HepG2 (cell line): ENCODE results near the gene LCN2. TPM values are rescaled to one million over a fixed set of nuclear protein-coding genes. Genes with fewer than 3 reads are reported as not detected.

Experiments
- CCAR2 ChIP-seq: fragments of 200-400 bp; formaldehyde crosslinking; optimal IDR thresholded peaks from 2 replicates; pipeline ENCODE3; 2018; ENCODE audit warnings: low read depth, mild to moderate bottlenecking, low read length, moderate library complexity
- DMAP1 ChIP-seq: IDR thresholded peaks from 2 replicates; pipeline ENCODE4 v1.6.1; 2016
- FOXA3 ChIP-seq: IDR thresholded peaks from 2 replicates; pipeline ENCODE4 v1.6.1; 2016; ENCODE audit warnings: missing genetic modification reagents, missing compliant biosample characterization
- FOXM1 ChIP-seq: sonication (generic); formaldehyde crosslinking; IDR thresholded peaks from 2 replicates; pipeline ENCODE4 v1.5.0; 2020; ENCODE audit warnings: missing genetic modification reagents
- GFI1 ChIP-seq: sonication (generic); formaldehyde crosslinking; IDR thresholded peaks from 2 replicates; pipeline ENCODE4 v1.5.0; 2020; ENCODE audit warnings: missing genetic modification reagents, mild to moderate bottlenecking, borderline replicate concordance
- KLF16 ChIP-seq, 2 experiments: sonication (generic) in 1 of 2; formaldehyde crosslinking in 1 of 2; IDR thresholded peaks; 2 replicates each; pipeline versions ENCODE4 v1.6.1 to v1.8.0; 2016 to 2023; ENCODE audit warnings: missing genetic modification reagents in 2 of 2, missing compliant biosample characterization in 1 of 2
- NCOA2 ChIP-seq: sonication (generic); formaldehyde crosslinking; IDR thresholded peaks from 2 replicates; pipeline ENCODE4 v1.8.0; 2022; ENCODE audit warnings: inconsistent platforms
- SRY ChIP-seq: sonication (generic); formaldehyde crosslinking; IDR thresholded peaks from 2 replicates; pipeline ENCODE4 v1.8.0; 2022; ENCODE audit warnings: mild to moderate bottlenecking, missing genetic modification reagents
- TMF1 ChIP-seq: sonication (generic); formaldehyde crosslinking; IDR thresholded peaks from 2 replicates; pipeline ENCODE4 v1.8.1; 2022; ENCODE audit warnings: low read depth, missing genetic modification reagents
- YEATS4 ChIP-seq: sonication (generic); formaldehyde crosslinking; IDR thresholded peaks from 2 replicates; pipeline ENCODE4 v1.4.0; 2020; ENCODE audit warnings: missing genetic modification reagents, borderline replicate concordance
- ZBTB8A ChIP-seq: sonication (generic); formaldehyde crosslinking; IDR thresholded peaks from 2 replicates; pipeline ENCODE4 v1.4.0; 2020; ENCODE audit warnings: mild to moderate bottlenecking, low read depth, missing genetic modification reagents, borderline replicate concordance
- ZNF24 ChIP-seq: fragments of 450-650 bp; IDR thresholded peaks from 2 replicates; pipeline ENCODE4 v1.6.1; 2017; ENCODE audit warnings: antibody characterized with exemption, mild to moderate bottlenecking
- ZNF251 ChIP-seq: sonication (generic); formaldehyde crosslinking; IDR thresholded peaks from 2 replicates; pipeline ENCODE4 v1.9.0; 2021; ENCODE audit warnings: mild to moderate bottlenecking, missing genetic modification reagents
- ZNF329 ChIP-seq: sonication (generic); formaldehyde crosslinking; IDR thresholded peaks from 2 replicates; pipeline ENCODE4 v1.9.0; 2021; ENCODE audit warnings: low read depth, mild to moderate bottlenecking, missing genetic modification reagents
- ZNF382 ChIP-seq: sonication (generic); formaldehyde crosslinking; IDR thresholded peaks from 2 replicates; pipeline ENCODE4 v1.5.0; 2020; ENCODE audit warnings: missing genetic modification reagents, mild to moderate bottlenecking, borderline replicate concordance
- polyA plus RNA-seq, 8 experiments: library from polyadenylated mRNA; depleted of rRNA in 3 of 8; stranded (reverse) in 7 of 8; unstranded in 1 of 8; fragments of >200 nt; fragmentation: Illumina TruSeq in 4 of 8; extraction: Trizol in 4 of 8; gene quantifications; 2 replicates each; pipeline versions ENCODE4 v1.2.1 to v1.2.3, GENCODE V29; 2011 to 2016; ENCODE audit warnings: low read depth in 4 of 8, missing spikeins in 1 of 8, mixed read lengths in 1 of 8; ENCODE audit not compliant: insufficient read depth in 1 of 8
- total RNA-seq, 5 experiments: library from RNA; depleted of rRNA; stranded (reverse); fragments of >200 nt; fragmentation: Illumina TruSeq; extraction: Trizol; gene quantifications; 2 replicates each; pipeline ENCODE4 v1.2.3, GENCODE V29; 2016; ENCODE audit warnings: low read depth in 1 of 5
- TF ChIP-seq, protein P1 (sequence below): sonication (generic); formaldehyde crosslinking; IDR thresholded peaks from 2 replicates; pipeline ENCODE4 v1.5.0; 2020; ENCODE audit warnings: mild to moderate bottlenecking, missing genetic modification reagents, borderline replicate concordance
- TF ChIP-seq, protein P2 (sequence below): sonication (generic); formaldehyde crosslinking; IDR thresholded peaks from 2 replicates; pipeline ENCODE4 v1.5.0; 2020; ENCODE audit warnings: missing genetic modification reagents
- TF ChIP-seq, protein P3 (sequence below): sonication (generic); formaldehyde crosslinking; IDR thresholded peaks from 2 replicates; pipeline ENCODE4 v1.5.1; 2020; ENCODE audit warnings: mild to moderate bottlenecking, moderate library complexity, missing genetic modification reagents

Gene LCN2
- total and polyA plus RNA-seq, 2 of the 13 experiments (the other 11 are each of a cell fraction or from before 2014, with no cell fraction given): 0.38 to 1.4 TPM

DNA sequence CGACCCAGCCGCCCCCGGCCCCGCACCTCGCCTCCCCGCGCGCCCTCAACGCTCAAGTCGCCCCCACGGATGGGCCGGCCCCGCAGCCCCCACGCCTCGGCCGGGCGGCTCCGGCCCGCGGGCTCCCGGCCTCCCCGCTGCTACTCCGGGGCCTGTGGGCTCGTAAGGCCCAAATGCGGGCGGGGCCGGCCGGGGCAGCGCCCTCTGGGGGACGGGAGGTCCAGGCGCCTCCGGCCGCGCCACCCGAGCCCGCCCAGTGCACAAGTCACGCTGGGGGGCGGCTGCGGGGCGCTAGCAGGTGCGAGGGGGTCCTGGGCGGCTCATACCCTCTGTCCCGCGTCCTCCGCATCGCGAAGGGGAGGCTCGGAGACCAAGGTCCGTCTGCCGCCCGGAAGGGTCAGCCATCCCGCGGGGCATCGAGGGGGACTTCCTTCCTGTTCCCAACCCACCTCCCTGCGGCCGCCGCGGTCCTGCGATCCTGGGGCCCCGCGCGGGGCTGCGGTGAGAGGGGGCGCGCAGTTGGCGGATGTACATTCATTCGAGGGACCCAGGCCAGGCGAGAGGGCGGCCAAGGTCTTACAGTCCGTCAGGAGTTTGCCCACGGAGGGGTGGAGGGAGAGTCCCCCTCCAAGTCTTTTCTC lies 42.3 kb downstream of the LCN2 start, which contains the start of gene CIZ1 (continued):
- TF ChIP-seq, protein P1, sequence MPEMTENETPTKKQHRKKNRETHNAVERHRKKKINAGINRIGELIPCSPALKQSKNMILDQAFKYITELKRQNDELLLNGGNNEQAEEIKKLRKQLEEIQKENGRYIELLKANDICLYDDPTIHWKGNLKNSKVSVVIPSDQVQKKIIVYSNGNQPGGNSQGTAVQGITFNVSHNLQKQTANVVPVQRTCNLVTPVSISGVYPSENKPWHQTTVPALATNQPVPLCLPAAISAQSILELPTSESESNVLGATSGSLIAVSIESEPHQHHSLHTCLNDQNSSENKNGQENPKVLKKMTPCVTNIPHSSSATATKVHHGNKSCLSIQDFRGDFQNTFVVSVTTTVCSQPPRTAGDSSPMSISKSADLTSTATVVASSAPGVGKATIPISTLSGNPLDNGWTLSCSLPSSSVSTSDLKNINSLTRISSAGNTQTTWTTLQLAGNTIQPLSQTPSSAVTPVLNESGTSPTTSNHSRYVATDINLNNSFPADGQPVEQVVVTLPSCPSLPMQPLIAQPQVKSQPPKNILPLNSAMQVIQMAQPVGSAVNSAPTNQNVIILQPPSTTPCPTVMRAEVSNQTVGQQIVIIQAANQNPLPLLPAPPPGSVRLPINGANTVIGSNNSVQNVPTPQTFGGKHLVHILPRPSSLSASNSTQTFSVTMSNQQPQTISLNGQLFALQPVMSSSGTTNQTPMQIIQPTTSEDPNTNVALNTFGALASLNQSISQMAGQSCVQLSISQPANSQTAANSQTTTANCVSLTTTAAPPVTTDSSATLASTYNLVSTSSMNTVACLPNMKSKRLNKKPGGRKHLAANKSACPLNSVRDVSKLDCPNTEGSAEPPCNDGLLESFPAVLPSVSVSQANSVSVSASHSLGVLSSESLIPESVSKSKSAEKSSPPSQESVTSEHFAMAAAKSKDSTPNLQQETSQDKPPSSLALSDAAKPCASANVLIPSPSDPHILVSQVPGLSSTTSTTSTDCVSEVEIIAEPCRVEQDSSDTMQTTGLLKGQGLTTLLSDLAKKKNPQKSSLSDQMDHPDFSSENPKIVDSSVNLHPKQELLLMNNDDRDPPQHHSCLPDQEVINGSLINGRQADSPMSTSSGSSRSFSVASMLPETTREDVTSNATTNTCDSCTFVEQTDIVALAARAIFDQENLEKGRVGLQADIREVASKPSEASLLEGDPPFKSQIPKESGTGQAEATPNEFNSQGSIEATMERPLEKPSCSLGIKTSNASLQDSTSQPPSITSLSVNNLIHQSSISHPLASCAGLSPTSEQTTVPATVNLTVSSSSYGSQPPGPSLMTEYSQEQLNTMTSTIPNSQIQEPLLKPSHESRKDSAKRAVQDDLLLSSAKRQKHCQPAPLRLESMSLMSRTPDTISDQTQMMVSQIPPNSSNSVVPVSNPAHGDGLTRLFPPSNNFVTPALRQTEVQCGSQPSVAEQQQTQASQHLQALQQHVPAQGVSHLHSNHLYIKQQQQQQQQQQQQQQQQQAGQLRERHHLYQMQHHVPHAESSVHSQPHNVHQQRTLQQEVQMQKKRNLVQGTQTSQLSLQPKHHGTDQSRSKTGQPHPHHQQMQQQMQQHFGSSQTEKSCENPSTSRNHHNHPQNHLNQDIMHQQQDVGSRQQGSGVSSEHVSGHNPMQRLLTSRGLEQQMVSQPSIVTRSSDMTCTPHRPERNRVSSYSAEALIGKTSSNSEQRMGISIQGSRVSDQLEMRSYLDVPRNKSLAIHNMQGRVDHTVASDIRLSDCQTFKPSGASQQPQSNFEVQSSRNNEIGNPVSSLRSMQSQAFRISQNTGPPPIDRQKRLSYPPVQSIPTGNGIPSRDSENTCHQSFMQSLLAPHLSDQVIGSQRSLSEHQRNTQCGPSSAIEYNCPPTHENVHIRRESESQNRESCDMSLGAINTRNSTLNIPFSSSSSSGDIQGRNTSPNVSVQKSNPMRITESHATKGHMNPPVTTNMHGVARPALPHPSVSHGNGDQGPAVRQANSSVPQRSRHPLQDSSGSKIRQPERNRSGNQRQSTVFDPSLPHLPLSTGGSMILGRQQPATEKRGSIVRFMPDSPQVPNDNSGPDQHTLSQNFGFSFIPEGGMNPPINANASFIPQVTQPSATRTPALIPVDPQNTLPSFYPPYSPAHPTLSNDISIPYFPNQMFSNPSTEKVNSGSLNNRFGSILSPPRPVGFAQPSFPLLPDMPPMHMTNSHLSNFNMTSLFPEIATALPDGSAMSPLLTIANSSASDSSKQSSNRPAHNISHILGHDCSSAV: no peak
- TF ChIP-seq DMAP1 (CRISPR knock-in tag): peak; percentile 67; the same call in 1 of the 2 replicates
- TF ChIP-seq ZNF382 (CRISPR knock-in tag): no peak
- peak; percentile 74; the same call in 1 of the 2 replicates for TF ChIP-seq ZNF329
- peak; percentile 80; the same call in 1 of the 2 replicates for TF ChIP-seq YEATS4 (CRISPR knock-in tag)
- peak; percentile 21; the same call in 1 of the 2 replicates for TF ChIP-seq NCOA2 (CRISPR knock-in tag)
- no peak for TF ChIP-seq FOXA3 (CRISPR knock-in tag)
- no peak for TF ChIP-seq CCAR2
- peak; percentile 14 to 60; a peak in 1 of 4 replicates for TF ChIP-seq KLF16 (CRISPR knock-in tag; IDR thresholded peaks at IDR 0.05)
- TF ChIP-seq ZBTB8A (CRISPR knock-in tag): no peak; the same call in 1 of the 2 replicates
- TF ChIP-seq SRY (CRISPR knock-in tag): peak; percentile 95; the same call in 1 of the 2 replicates
- peak; percentile 94 for TF ChIP-seq TMF1 (CRISPR knock-in tag)
- TF ChIP-seq, protein P2, sequence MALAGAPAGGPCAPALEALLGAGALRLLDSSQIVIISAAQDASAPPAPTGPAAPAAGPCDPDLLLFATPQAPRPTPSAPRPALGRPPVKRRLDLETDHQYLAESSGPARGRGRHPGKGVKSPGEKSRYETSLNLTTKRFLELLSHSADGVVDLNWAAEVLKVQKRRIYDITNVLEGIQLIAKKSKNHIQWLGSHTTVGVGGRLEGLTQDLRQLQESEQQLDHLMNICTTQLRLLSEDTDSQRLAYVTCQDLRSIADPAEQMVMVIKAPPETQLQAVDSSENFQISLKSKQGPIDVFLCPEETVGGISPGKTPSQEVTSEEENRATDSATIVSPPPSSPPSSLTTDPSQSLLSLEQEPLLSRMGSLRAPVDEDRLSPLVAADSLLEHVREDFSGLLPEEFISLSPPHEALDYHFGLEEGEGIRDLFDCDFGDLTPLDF (CRISPR knock-in tag): peak; percentile 66
- TF ChIP-seq ZNF24: no peak
- TF ChIP-seq FOXM1 (CRISPR knock-in tag): no peak
- no peak for TF ChIP-seq ZNF251 (CRISPR knock-in tag)
- TF ChIP-seq GFI1: peak; percentile 54; the same call in 1 of the 2 replicates
- TF ChIP-seq, protein P3, sequence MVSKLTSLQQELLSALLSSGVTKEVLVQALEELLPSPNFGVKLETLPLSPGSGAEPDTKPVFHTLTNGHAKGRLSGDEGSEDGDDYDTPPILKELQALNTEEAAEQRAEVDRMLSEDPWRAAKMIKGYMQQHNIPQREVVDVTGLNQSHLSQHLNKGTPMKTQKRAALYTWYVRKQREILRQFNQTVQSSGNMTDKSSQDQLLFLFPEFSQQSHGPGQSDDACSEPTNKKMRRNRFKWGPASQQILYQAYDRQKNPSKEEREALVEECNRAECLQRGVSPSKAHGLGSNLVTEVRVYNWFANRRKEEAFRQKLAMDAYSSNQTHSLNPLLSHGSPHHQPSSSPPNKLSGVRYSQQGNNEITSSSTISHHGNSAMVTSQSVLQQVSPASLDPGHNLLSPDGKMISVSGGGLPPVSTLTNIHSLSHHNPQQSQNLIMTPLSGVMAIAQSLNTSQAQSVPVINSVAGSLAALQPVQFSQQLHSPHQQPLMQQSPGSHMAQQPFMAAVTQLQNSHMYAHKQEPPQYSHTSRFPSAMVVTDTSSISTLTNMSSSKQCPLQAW (CRISPR knock-in tag): no peak
